LNCAP (cell line): ENCODE results near the gene STEAP2.

Source experiments
- CTCF ChIP-seq: fragments of 450-650 bp; IDR thresholded peaks from 2 replicates; pipeline ENCODE4 v1.5.1; 2017; ENCODE audit warnings: mild to moderate bottlenecking

Gene STEAP2

GRCh38 chr7:90274161-90274560, 62.6 kb downstream of the STEAP2 start:
- no peak for TF ChIP-seq CTCF

GRCh38 chr7:90276033-90276728, 64.6 kb downstream of the STEAP2 start:
- TF ChIP-seq CTCF: no peak
